Stomach smooth muscle (tissue), 2 donors: Measurements from ENCODE around the gene FAF1.

Experiments
- H3K27ac ChIP-seq: one replicate; pipeline ENCODE4 v1.7.0; 2013; ENCODE audit warnings: mild to moderate bottlenecking, low read length, inconsistent platforms
- H3K27me3 ChIP-seq, 2 donors: one replicate each; pipeline ENCODE4 v1.7.0; 2013; ENCODE audit warnings: low read length in 2 of 2; ENCODE audit not compliant: insufficient read depth in 2 of 2, control insufficient read depth in 1 of 2
- H3K36me3 ChIP-seq, 2 donors: one replicate each; pipeline ENCODE4 v1.7.0; 2013; ENCODE audit warnings: low read length in 2 of 2; ENCODE audit not compliant: control insufficient read depth in 2 of 2, insufficient read depth in 2 of 2
- H3K4me1 ChIP-seq: one replicate; pipeline ENCODE4 v1.7.0; 2013; ENCODE audit warnings: low read length; ENCODE audit not compliant: control insufficient read depth, insufficient read depth
- H3K4me3 ChIP-seq, 2 donors: one replicate each; pipeline ENCODE4 v1.7.0; 2013; ENCODE audit warnings: low read length in 2 of 2
- H3K9ac ChIP-seq, 2 donors: one replicate each; pipeline ENCODE4 v1.7.0; 2013; ENCODE audit warnings: low read length in 2 of 2, mild to moderate bottlenecking in 1 of 2
- H3K9me3 ChIP-seq, 2 donors: one replicate each; pipeline ENCODE4 v1.7.0; 2013; ENCODE audit warnings: low read length in 2 of 2; ENCODE audit not compliant: control insufficient read depth in 2 of 2
- donor health status: healthy.
- donor health status: Pancreatic carcinoma.

The FAF1 gene

DNA sequence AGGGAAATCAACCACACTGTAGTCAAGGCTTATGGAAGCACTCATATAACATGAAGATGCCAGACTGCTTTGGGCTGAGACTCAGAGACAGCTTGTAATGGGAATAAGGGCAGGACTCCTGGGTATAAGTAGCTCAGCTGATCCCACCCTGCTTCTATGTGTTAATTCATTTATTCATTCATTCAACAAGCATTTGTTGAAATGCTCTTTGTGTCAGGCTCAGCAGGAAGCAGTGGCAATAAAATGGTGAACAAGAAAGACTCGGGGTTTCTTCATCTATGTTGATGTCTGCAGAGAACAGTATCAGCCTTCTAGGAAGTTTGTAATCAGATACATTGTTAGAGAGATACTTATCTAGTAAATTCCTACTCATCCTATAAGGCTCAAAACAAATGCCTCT, 391.3 kb downstream of the FAF1 start:
- Histone ChIP-seq H3K27ac (no peak overlapping the region), H3K4me1 (no peaks in the 10 kb centered on the region), H3K4me3 (no peak overlapping the region), H3K27me3 (no peaks in the 10 kb centered on the region), H3K9ac (no peak overlapping the region), H3K36me3 (peaks cover 5 to 21% of the 10 kb centered on the region in 2 donors), H3K9me3 (no peaks in the 10 kb centered on the region)

DNA sequence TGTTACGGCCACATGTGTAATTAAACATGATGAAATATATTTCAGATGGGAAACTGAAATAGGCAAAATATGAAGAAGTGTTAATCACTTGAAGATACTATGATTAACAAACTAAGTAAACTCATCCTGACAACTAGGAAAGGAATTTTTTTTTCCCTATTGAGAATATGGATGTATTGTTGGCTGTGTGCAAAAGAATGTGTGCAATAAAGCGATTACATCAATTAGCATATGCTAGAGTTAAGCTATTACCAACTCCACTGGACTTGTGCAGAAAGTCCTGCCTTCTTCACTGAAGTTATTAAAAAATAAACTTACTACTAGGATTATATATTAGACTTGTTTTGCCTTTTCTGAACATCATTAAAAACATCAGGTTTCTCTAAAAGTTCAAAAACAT, 393.7 kb downstream of the FAF1 start:
- H3K9me3 ChIP-seq = no peaks in the 10 kb centered on the region
- peaks cover 5 to 18% of the 10 kb centered on the region in 2 donors for H3K36me3 ChIP-seq
- no peaks in the 10 kb centered on the region for H3K27me3 ChIP-seq
- no peak overlapping the region for H3K27ac ChIP-seq
- no peaks in the 10 kb centered on the region for H3K4me1 ChIP-seq
- H3K4me3 ChIP-seq = no peak overlapping the region
- no peak overlapping the region for H3K9ac ChIP-seq

DNA sequence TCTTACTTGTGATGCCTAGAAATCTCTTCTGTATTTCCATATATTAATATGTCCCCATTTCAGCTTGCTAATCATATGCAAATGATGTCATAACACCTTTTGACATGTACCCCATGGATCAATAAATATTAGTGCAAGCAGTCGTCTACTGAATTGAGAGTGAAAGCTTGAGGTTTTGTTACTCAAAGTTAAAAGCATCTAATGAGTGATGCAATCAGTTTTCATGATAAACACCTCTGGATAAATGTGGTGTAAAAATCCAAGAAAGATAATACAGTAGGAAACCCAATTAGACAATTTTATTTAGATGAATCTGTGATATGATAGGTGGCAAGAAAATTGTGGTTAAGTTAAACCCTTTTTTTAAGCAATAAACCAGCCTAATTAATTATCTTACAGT, 395.6 kb downstream of the FAF1 start:
- H3K9me3 ChIP-seq = no peaks in the 10 kb centered on the region
- H3K9ac ChIP-seq = no peak overlapping the region
- no peaks in the 10 kb centered on the region for H3K27me3 ChIP-seq
- no peaks in the 10 kb centered on the region for H3K4me1 ChIP-seq
- H3K36me3 ChIP-seq = peaks cover 3 to 18% of the 10 kb centered on the region in 2 donors
- H3K27ac ChIP-seq = no peak overlapping the region
- no peak overlapping the region for H3K4me3 ChIP-seq

DNA sequence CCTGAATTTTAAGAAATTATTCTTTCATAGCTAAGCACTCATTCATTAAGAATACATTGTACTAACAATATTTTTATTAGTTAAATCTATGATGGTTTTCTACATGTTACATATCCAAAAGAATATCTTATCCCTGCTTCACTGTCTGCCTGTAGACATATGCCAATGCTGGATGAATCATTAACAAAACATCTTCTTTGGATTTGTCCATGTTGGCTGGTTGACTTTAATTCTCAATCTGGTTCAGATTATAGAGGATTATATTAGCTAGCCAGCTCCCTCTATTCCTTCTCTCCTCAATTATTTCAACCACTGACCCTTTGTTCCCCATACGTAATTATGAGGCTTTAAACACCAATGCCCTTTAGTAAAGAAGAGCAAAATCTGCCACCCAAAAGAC, 398.0 kb downstream of the FAF1 start:
- no peaks in the 10 kb centered on the region for H3K4me1 ChIP-seq
- H3K27me3 ChIP-seq = no peaks in the 10 kb centered on the region
- H3K36me3 ChIP-seq = peaks cover 3 to 18% of the 10 kb centered on the region in 2 donors
- no peaks in the 10 kb centered on the region for H3K9me3 ChIP-seq
- H3K9ac ChIP-seq = no peak overlapping the region
- no peak overlapping the region for H3K4me3 ChIP-seq
- H3K27ac ChIP-seq = no peak overlapping the region

DNA sequence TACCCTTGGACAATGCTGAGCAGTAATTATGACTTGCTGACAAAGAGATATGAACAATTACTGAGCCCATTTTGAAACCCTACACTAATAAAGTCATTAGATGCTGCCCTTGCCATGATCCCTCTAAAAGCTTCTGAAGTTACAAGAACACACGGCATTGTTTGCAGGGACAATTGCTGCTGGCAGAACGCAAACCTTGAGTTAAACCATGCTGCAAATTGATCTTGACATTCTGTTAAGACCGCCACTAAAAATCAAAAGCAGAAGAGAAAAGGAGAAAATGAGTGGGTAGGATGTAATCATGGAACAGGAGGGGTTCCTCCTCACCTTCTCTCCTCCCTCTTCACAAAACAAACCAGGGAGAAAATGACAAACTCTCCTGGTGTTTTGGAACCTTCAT, 400.6 kb downstream of the FAF1 start:
- H3K9me3 ChIP-seq = no peaks in the 10 kb centered on the region
- H3K4me1 ChIP-seq = no peaks in the 10 kb centered on the region
- H3K4me3 ChIP-seq = no peak overlapping the region
- no peak overlapping the region for H3K27ac ChIP-seq
- no peaks in the 10 kb centered on the region for H3K27me3 ChIP-seq
- H3K36me3 ChIP-seq = peaks cover 0 to 4% of the 10 kb centered on the region in 2 donors
- no peak overlapping the region for H3K9ac ChIP-seq

DNA sequence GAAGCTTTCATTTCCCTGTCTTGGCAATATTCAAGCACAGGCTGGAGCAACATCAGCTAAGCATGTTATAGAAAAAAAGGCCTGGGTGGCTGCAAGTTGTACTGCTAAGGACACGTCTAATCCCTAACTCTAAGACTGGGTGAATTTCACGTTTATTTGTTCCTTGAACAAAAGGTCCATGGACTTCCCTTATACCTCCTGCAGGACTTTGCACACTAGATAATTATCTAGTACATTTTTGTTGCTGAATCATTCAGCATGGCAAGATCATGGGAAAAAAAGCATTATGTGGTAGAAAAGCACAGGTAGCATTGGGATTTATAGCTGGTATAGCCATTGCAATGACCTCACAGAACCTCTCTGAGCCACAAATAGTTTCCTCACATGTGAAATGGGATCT, 406.1 kb downstream of the FAF1 start:
- no peak overlapping the region for H3K4me3 ChIP-seq
- no peaks in the 10 kb centered on the region for H3K36me3 ChIP-seq
- no peaks in the 10 kb centered on the region for H3K9me3 ChIP-seq
- no peaks in the 10 kb centered on the region for H3K4me1 ChIP-seq
- no peak overlapping the region for H3K9ac ChIP-seq
- H3K27me3 ChIP-seq = no peaks in the 10 kb centered on the region
- H3K27ac ChIP-seq = no peak overlapping the region

DNA sequence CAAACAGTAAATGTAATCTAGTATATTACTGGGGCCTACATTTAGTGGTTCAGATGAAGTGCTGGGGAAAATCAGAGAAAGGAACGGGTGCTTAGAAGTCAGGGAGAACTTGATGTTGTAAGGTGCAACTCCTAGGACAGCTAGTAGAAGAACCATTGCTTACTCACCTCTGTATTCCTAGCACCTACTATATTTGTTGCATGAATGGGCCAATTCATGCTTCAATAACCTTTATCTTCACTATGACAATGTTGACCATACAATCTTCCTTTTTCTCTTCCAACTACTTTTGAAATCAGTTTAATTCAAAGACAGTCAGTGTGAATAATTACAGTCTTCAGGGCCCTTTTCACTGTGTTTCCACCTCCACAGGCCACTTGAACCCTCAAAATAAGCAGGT, 411.8 kb downstream of the FAF1 start:
- Histone ChIP-seq H3K9me3 (no peaks in the 10 kb centered on the region), H3K4me3 (no peak overlapping the region), H3K27me3 (no peaks in the 10 kb centered on the region), H3K9ac (no peak overlapping the region), H3K4me1 (no peaks in the 10 kb centered on the region), H3K27ac (no peak overlapping the region), H3K36me3 (no peaks in the 10 kb centered on the region)

DNA sequence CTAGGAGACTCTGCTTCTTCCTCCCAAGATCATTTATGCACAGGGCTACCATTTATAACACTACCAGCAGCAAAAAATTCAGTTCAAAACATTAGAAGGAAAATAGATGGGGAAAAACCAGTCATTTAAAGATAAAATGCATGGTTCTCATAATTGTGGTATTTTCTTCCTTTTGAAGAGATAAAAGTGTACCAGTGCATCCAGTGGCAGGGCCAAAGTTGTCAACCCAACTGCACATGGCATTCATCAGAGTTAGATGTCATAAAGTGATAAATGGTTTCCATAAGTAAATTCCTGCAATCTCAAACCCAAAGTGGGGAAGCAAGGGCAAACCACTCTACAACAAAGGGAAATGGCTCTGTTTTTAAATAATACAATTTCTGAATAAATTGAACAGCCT, 417.7 kb downstream of the FAF1 start:
- H3K27ac ChIP-seq = no peak overlapping the region
- H3K4me3 ChIP-seq = no peak overlapping the region
- no peaks in the 10 kb centered on the region for H3K27me3 ChIP-seq
- no peaks in the 10 kb centered on the region for H3K36me3 ChIP-seq
- no peaks in the 10 kb centered on the region for H3K9me3 ChIP-seq
- H3K4me1 ChIP-seq = no peaks in the 10 kb centered on the region
- H3K9ac ChIP-seq = no peak overlapping the region

DNA sequence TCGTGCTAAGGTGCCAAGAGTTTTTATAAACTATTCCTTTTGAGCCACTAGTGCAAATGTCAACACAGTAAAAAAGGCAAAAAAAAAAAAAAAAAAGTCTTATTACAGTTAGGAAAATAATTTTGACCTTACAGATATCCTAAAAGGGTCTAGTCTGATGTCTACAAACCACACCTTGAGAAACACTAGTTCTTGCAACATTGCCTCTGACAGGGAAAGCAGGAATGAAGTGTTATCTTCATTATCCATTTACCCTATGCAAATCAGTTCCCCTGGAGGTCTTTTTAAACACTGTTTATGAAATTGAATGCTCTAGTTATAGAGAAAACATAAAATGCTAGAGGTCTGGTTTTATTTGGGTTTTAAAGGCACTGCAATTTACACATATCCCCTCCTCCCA, 421.6 kb downstream of the FAF1 start:
- Histone ChIP-seq H3K4me3 (no peak overlapping the region), H3K9ac (no peak overlapping the region), H3K4me1 (no peaks in the 10 kb centered on the region), H3K27ac (no peak overlapping the region), H3K9me3 (no peaks in the 10 kb centered on the region), H3K27me3 (no peaks in the 10 kb centered on the region), H3K36me3 (peaks cover 0 to 3% of the 10 kb centered on the region in 2 donors)

DNA sequence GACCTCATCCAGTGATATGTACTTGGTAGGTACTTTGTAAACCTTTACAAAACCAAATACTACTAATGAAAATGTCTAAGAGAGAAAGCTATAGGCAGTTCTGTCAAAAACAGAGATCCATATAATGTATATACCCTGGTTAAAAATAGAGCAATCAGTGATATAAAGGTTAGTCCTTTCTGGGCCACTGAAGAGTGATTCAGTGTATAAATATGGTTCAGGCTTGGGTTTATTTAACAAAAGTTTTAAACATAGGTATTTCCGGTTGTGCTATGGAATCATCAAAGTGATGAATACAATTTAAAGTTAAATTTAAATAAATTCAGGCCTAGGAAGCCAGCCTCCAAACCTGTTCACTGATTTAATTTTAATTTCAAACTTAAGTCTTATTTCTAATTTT, 428.5 kb downstream of the FAF1 start:
- no peak overlapping the region for H3K4me3 ChIP-seq
- H3K4me1 ChIP-seq = no peaks in the 10 kb centered on the region
- no peaks in the 10 kb centered on the region for H3K9me3 ChIP-seq
- no peak overlapping the region for H3K27ac ChIP-seq
- no peak overlapping the region for H3K9ac ChIP-seq
- H3K36me3 ChIP-seq = peaks cover 0 to 3% of the 10 kb centered on the region in 2 donors
- H3K27me3 ChIP-seq = no peaks in the 10 kb centered on the region

DNA sequence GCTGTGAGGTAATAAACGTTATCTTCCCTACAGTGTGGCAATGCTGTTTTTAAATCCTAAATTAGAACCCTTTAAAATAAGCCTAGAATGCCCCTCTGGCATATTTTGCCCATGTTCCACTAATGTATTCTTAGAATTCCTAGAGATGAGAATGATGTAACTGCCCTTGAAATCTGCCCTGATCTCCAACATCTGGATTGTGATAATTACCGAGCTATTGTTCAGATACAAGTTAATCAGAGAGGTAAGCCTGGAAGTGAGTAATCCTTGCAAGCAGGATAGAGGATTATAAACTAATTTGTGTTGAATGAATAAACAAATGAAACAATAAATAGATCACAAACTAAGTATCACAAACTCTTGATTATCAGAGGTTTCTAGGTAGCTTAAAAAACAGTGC, 429.0 kb downstream of the FAF1 start:
- no peaks in the 10 kb centered on the region for H3K4me1 ChIP-seq
- H3K4me3 ChIP-seq = no peak overlapping the region
- no peak overlapping the region for H3K9ac ChIP-seq
- H3K27ac ChIP-seq = no peak overlapping the region
- H3K36me3 ChIP-seq = peaks cover 0 to 3% of the 10 kb centered on the region in 2 donors
- no peaks in the 10 kb centered on the region for H3K9me3 ChIP-seq
- H3K27me3 ChIP-seq = no peaks in the 10 kb centered on the region

DNA sequence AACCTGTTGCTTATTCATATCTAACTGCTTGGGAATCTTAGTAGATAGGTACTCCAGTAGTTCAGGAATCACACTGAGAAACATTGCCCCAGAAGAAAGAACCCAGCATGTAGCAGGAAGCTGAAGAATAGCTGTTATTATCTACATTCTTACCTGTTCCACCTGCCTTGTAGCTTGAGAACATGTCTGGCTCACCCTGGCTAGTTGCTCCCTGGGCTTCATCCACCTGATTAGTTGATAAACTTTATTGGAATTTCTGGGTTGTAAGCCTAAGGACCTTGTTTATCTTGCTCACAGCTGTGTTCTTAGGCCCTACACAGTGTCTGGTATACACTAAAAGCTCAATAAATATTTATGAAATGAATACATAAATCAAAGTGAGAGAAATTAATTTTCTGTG, 430.6 kb downstream of the FAF1 start:
- Histone ChIP-seq H3K9ac (no peak overlapping the region), H3K36me3 (peaks cover 0 to 3% of the 10 kb centered on the region in 2 donors), H3K9me3 (no peaks in the 10 kb centered on the region), H3K27ac (no peak overlapping the region), H3K27me3 (no peaks in the 10 kb centered on the region), H3K4me1 (no peaks in the 10 kb centered on the region), H3K4me3 (no peak overlapping the region)
